ENCODE data around the gene CD244. TPM values are rescaled to one million over a fixed set of nuclear protein-coding genes. Genes with fewer than 3 reads are reported as not detected.

CD244 gene
- polyA plus RNA-seq, 1 donor from 2014 or later: not detected

DNA sequence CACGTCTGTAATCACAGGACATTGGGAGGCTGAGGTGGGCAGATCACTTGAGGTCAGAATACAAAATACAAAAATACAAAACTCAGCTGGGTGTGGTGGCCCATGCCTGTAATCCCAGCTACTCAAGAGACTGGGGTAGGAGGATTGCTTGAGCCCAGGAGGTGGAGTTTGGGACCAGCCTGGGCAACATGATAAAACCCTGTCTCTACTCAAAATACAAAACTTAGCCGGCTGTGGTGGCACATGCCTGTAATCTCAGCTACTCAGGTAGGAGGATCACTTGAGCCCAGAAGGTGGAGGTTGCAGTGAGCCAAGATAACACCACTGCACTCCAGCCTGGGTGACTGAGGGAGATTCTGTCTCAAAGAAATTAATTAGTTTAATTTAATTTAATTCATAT lies 28.8 kb upstream of the CD244 start:
- Histone ChIP-seq H3K79me2 (replicated peaks; ENCODE audit: insufficient read depth, low read length) (no peaks in the 10 kb centered on the region), H3F3A (ENCODE audit: insufficient read depth, low read length, poor library complexity, severe bottlenecking) (no peaks in the 10 kb centered on the region), H3K27me3 (ENCODE audit: insufficient read depth, low read depth, low read length) (no peaks in the 10 kb centered on the region), H4K20me1 (ENCODE audit: insufficient read depth) (no peaks in the 10 kb centered on the region), H3K9ac (ENCODE audit: low read length) (no peak overlapping the region), H3K4me2 (ENCODE audit: low read length) (no peak overlapping the region), H3K9me2 (ENCODE audit: insufficient read depth, low read length) (no peaks in the 10 kb centered on the region), H3K9me3 (ENCODE audit: low read length) (no peaks in the 10 kb centered on the region), H2AFZ (ENCODE audit: low read depth, low read length) (no peak overlapping the region), H3K36me3 (ENCODE audit: insufficient read depth, low read length) (no peaks in the 10 kb centered on the region), H3K27ac (ENCODE audit: low read length) (no peak overlapping the region), H3K4me3 (ENCODE audit: low read length) (no peak overlapping the region)
- TF ChIP-seq RAD21 (conservative IDR thresholded peaks at IDR 0.05) (no peak), MXI1 (conservative IDR thresholded peaks at IDR 0.05; ENCODE audit: poor library complexity, severe bottlenecking) (no peak), POLR2AphosphoS5 (IDR thresholded peaks at IDR 0.05) (no peak), EZH2 (IDR thresholded peaks at IDR 0.05; ENCODE audit: borderline replicate concordance, insufficient read depth, low read length, poor library complexity, severe bottlenecking) (no peak), SMC3 (conservative IDR thresholded peaks at IDR 0.05; ENCODE audit: poor library complexity) (no peak), EP300 (conservative IDR thresholded peaks at IDR 0.05; ENCODE audit: poor library complexity, severe bottlenecking) (no peak), TAF1 (IDR thresholded peaks at IDR 0.05; ENCODE audit: low read depth) (no peak)
- TF ChIP-seq, protein P1, sequence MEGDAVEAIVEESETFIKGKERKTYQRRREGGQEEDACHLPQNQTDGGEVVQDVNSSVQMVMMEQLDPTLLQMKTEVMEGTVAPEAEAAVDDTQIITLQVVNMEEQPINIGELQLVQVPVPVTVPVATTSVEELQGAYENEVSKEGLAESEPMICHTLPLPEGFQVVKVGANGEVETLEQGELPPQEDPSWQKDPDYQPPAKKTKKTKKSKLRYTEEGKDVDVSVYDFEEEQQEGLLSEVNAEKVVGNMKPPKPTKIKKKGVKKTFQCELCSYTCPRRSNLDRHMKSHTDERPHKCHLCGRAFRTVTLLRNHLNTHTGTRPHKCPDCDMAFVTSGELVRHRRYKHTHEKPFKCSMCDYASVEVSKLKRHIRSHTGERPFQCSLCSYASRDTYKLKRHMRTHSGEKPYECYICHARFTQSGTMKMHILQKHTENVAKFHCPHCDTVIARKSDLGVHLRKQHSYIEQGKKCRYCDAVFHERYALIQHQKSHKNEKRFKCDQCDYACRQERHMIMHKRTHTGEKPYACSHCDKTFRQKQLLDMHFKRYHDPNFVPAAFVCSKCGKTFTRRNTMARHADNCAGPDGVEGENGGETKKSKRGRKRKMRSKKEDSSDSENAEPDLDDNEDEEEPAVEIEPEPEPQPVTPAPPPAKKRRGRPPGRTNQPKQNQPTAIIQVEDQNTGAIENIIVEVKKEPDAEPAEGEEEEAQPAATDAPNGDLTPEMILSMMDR (IDR thresholded peaks at IDR 0.05; ENCODE audit: poor library complexity, severe bottlenecking): no peak
- TF ChIP-seq, protein P2, sequence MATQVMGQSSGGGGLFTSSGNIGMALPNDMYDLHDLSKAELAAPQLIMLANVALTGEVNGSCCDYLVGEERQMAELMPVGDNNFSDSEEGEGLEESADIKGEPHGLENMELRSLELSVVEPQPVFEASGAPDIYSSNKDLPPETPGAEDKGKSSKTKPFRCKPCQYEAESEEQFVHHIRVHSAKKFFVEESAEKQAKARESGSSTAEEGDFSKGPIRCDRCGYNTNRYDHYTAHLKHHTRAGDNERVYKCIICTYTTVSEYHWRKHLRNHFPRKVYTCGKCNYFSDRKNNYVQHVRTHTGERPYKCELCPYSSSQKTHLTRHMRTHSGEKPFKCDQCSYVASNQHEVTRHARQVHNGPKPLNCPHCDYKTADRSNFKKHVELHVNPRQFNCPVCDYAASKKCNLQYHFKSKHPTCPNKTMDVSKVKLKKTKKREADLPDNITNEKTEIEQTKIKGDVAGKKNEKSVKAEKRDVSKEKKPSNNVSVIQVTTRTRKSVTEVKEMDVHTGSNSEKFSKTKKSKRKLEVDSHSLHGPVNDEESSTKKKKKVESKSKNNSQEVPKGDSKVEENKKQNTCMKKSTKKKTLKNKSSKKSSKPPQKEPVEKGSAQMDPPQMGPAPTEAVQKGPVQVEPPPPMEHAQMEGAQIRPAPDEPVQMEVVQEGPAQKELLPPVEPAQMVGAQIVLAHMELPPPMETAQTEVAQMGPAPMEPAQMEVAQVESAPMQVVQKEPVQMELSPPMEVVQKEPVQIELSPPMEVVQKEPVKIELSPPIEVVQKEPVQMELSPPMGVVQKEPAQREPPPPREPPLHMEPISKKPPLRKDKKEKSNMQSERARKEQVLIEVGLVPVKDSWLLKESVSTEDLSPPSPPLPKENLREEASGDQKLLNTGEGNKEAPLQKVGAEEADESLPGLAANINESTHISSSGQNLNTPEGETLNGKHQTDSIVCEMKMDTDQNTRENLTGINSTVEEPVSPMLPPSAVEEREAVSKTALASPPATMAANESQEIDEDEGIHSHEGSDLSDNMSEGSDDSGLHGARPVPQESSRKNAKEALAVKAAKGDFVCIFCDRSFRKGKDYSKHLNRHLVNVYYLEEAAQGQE (IDR thresholded peaks at IDR 0.05; ENCODE audit: borderline replicate concordance): no peak

DNA sequence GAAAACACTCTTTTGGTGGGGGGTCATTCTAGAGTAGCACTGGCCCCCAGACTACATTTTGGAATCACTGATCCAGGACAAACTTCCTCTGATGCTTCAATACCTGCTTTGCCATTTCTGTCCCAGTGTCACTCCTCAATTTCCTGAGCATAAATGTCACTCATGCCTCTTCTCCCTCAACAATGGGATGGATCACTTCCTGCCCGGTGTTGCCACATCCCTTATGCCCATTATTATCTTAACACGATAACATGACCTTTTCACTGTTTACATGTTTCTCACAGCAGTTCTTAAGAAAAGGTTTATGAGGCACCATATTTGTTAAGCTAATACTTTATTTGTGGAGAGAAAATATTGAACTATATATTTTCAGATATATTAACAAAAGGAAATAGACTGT lies 26.2 kb upstream of the CD244 start:
- TF ChIP-seq MXI1 (conservative IDR thresholded peaks at IDR 0.05; ENCODE audit: poor library complexity, severe bottlenecking) (no peak), EP300 (conservative IDR thresholded peaks at IDR 0.05; ENCODE audit: poor library complexity, severe bottlenecking) (no peak), RAD21 (conservative IDR thresholded peaks at IDR 0.05) (no peak), EZH2 (IDR thresholded peaks at IDR 0.05; ENCODE audit: borderline replicate concordance, insufficient read depth, low read length, poor library complexity, severe bottlenecking) (no peak), POLR2AphosphoS5 (IDR thresholded peaks at IDR 0.05) (no peak), SMC3 (conservative IDR thresholded peaks at IDR 0.05; ENCODE audit: poor library complexity) (no peak), TAF1 (IDR thresholded peaks at IDR 0.05; ENCODE audit: low read depth) (no peak)
- TF ChIP-seq, protein P2 (IDR thresholded peaks at IDR 0.05; ENCODE audit: borderline replicate concordance): no peak
- TF ChIP-seq, protein P1 (IDR thresholded peaks at IDR 0.05; ENCODE audit: poor library complexity, severe bottlenecking): no peak
- no peak overlapping the region for H3K27ac ChIP-seq (ENCODE audit: low read length)
- no peaks in the 10 kb centered on the region for H3K79me2 ChIP-seq (replicated peaks; ENCODE audit: insufficient read depth, low read length)
- no peaks in the 10 kb centered on the region for H3K9me2 ChIP-seq (ENCODE audit: insufficient read depth, low read length)
- no peak overlapping the region for H3K9ac ChIP-seq (ENCODE audit: low read length)
- no peak overlapping the region for H2AFZ ChIP-seq (ENCODE audit: low read depth, low read length)
- H3K36me3 ChIP-seq (ENCODE audit: insufficient read depth, low read length): no peaks in the 10 kb centered on the region
- no peaks in the 10 kb centered on the region for H4K20me1 ChIP-seq (ENCODE audit: insufficient read depth)
- no peak overlapping the region for H3K4me2 ChIP-seq (ENCODE audit: low read length)
- H3K27me3 ChIP-seq (ENCODE audit: insufficient read depth, low read depth, low read length): no peaks in the 10 kb centered on the region
- no peaks in the 10 kb centered on the region for H3K9me3 ChIP-seq (ENCODE audit: low read length)
- no peaks in the 10 kb centered on the region for H3F3A ChIP-seq (ENCODE audit: insufficient read depth, low read length, poor library complexity, severe bottlenecking)
- H3K4me3 ChIP-seq (ENCODE audit: low read length): no peak overlapping the region

Measured in neural cell (in vitro differentiated cells).